ENCODE measurements around the gene MAP2K5.
A peak's percentile ranks its signal among the peaks of the same experiment; 100 is the strongest.

MAP2K5 gene

DNA sequence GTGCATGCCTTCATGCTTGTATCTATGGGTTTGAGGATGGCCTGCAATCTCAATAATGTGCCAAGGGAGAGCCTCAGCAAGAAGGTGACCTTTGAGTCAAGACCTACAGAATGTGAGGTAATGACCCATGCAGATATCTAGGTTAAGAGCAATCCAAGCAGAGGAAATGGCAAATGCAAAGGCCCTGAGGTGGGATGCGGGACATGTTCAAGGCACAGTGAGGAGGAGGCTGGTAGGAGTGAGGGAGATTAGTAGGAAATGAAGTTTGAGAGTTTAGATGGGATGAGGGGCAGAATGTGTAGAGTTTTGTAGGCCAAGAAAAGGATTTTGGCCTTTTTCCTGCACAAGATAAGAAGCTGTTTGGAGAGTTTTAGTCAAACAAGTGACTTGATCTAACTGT, 4.7 kb upstream of the MAP2K5 start:
- no peak for DNase-seq (ENCODE audit: low read depth)
- TF ChIP-seq, protein P1, sequence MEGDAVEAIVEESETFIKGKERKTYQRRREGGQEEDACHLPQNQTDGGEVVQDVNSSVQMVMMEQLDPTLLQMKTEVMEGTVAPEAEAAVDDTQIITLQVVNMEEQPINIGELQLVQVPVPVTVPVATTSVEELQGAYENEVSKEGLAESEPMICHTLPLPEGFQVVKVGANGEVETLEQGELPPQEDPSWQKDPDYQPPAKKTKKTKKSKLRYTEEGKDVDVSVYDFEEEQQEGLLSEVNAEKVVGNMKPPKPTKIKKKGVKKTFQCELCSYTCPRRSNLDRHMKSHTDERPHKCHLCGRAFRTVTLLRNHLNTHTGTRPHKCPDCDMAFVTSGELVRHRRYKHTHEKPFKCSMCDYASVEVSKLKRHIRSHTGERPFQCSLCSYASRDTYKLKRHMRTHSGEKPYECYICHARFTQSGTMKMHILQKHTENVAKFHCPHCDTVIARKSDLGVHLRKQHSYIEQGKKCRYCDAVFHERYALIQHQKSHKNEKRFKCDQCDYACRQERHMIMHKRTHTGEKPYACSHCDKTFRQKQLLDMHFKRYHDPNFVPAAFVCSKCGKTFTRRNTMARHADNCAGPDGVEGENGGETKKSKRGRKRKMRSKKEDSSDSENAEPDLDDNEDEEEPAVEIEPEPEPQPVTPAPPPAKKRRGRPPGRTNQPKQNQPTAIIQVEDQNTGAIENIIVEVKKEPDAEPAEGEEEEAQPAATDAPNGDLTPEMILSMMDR (conservative IDR thresholded peaks at IDR 0.05; ENCODE audit: low read length): no peak
- H3K4me3 ChIP-seq (ENCODE audit: low read length): no peak overlapping the region

DNA sequence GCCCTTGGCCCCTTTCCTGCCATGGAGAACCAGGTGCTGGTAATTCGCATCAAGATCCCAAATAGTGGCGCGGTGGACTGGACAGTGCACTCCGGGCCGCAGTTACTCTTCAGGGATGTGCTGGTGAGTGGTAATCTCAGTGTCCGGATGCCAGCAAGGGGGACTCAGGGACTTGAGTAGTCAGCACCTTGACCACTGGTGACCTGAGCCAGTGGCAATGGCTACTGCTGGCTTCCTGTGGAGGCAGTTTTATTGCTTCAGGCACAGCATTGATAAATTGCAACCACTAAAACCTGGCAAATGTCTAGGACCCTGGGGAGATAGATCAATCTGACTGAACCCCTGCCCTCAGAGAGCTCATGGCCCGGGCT, 830 bp downstream of the MAP2K5 start:
- TF ChIP-seq, protein P1 (conservative IDR thresholded peaks at IDR 0.05; ENCODE audit: low read length): no peak
- peak overlapping the region; percentile 90 for H3K4me3 ChIP-seq (ENCODE audit: low read length)
- no peak for DNase-seq (ENCODE audit: low read depth)

DNA sequence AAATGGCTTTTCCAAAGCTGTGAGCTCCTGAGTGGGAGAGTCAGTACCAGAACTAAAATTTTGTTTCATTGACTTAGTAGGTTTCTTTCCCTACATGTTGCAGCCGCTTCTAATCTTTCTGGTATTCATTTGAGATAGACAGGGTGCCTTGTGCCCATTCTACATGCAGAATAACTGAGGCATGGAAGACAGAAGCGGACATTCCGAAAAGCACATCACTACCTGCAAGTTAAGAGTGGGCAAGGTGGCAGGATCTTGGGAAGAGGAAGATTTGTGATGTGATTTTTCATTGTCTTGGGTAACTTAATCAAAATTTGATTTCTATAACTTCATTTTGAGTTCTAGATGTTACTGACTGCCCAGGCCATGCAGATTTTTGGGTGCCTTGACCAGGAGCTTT, 2.0 kb downstream of the MAP2K5 start:
- TF ChIP-seq, protein P1 (conservative IDR thresholded peaks at IDR 0.05; ENCODE audit: low read length): no peak
- no peak overlapping the region for H3K4me3 ChIP-seq (ENCODE audit: low read length)
- no peak for DNase-seq (ENCODE audit: low read depth)

DNA sequence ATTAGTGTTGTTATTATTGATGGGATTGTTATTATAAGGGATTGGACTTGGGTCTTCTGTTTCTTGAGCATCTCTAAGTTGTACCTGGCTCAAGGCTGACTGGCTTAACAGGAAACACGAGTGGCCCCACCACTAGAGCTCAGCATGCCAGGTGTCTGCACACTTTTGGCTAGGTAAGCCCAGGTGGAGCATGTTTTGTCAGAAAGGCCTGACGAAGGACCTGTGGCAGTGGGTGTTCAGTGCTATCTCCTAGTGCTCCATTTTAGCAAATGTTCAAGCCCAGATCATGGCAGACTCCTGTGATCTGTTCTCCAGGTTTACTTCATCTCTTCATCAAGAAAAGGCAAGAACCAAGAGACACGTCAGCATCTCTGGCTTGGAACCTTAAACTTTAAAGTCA, 3.4 kb downstream of the MAP2K5 start:
- DNase-seq (ENCODE audit: low read depth): no peak
- TF ChIP-seq, protein P1 (conservative IDR thresholded peaks at IDR 0.05; ENCODE audit: low read length): no peak
- no peak overlapping the region for H3K4me3 ChIP-seq (ENCODE audit: low read length)

DNA sequence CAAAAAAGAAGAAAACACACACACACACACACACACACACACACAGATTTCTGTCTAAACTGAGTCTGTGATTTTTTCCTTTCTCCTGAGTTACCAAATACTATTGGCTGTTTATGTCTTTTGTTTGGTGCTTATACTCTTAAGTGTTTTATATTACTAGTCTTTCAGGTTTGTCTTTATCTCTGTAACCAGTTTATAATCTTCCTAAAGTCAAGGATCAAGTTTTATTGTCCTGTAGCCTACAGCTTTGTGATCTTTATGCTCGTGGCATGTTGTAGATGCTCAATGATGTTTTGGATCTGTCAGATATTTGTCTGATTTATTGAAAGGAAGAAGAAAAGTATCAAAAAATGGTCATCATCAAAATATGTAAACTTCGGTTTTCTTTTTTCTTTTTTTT, 4.6 kb downstream of the MAP2K5 start:
- TF ChIP-seq, protein P1 (conservative IDR thresholded peaks at IDR 0.05; ENCODE audit: low read length): no peak

DNA sequence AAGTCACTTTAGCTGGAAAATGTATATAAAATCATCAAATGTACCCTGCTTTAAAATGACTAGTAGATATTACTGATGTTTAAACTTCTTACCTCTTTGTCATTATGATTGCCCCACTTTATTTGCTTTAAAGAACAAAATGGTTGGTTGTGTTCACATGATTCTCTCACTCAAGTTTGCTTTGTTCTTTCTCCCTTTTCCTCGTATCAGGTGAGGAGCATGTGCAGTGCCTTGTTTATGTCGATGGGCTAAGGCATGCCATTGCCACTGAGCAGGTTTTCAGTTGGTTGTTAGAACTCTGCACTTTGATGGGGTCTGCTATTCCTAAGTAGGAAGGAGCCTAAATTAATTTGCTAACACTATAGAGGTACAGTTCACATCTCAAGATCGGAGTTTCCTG, 5.3 kb downstream of the MAP2K5 start:
- DNase-seq (ENCODE audit: low read depth): no peak

More for the DNA sequence above, 4.6 kb downstream of the MAP2K5 start:
- DNase-seq (ENCODE audit: low read depth): no peak
- H3K4me3 ChIP-seq (ENCODE audit: low read length): no peak overlapping the region

DNA sequence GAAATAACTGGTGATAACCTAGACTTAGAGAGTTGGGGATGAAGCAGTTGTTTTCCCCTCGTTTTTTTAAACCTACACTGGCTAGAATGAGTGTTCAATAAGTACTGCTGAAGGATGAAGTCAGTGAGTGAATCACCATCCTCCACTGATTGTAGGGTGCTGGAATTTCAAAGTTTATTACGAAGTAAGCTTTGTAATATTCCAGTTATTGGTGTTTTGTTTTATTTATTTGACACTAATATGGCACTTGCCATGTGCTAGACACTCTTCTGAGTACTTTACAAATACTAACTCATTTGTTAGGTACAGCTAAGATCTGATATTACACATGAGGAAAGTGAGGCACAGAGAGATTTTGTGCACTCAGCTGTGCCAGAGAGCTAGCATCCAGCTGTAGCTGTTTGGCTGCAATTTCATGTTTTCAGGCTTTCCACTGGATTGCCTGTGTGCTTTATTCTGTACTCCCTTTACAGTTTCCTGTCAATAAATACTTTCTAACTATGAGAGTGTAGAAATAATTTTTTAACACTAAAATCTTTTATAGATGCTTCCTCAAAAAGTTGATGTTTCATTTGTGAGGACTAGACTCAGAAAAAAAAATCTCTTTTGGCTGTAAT, 5.8 kb downstream of the MAP2K5 start:
- H3K4me3 ChIP-seq (ENCODE audit: low read length): no peak overlapping the region
- DNase-seq (ENCODE audit: low read depth): peak; percentile 41
- TF ChIP-seq, protein P1 (conservative IDR thresholded peaks at IDR 0.05; ENCODE audit: low read length): no peak

More for the DNA sequence above, 5.3 kb downstream of the MAP2K5 start:
- TF ChIP-seq, protein P1 (conservative IDR thresholded peaks at IDR 0.05; ENCODE audit: low read length): no peak
- no peak overlapping the region for H3K4me3 ChIP-seq (ENCODE audit: low read length)

All from AG10803 (cell line).